ENCODE results near the gene DDX49. TPM values are rescaled to one million over a fixed set of nuclear protein-coding genes. Genes with fewer than 3 reads are reported as not detected.

DDX49 gene
- total RNA-seq, 4 donors from 2014 or later = 31.8 to 61.2 (median 35.5) TPM

GRCh38 chr19:18906605-18907519 lies 12.7 kb upstream of the DDX49 start:
- DNase-seq (ENCODE audit: low spot score in 2 of 2) = no peak
- Histone ChIP-seq H3K36me3 (peaks cover 0 to 95% (median 9%) of the 10 kb centered on the region in 3 donors), H3K27ac (no peak overlapping the region), H3K4me3 (no peak overlapping the region), H3K9me3 (no peaks in the 10 kb centered on the region), H3K4me1 (no peaks in the 10 kb centered on the region), H3K27me3 (no peaks in the 10 kb centered on the region)
- WGBS, 2 donors = 89 to 90% methylated on average over 19 to 36 of the region's 36 CpGs
- TF ChIP-seq POLR2A (IDR thresholded peaks at IDR 0.05) = no peak
- TF ChIP-seq CTCF (IDR thresholded peaks at IDR 0.05) = no peak
- TF ChIP-seq EP300 (IDR thresholded peaks at IDR 0.05) = no peak

GRCh38 chr19:18908917-18909619 lies 10.4 kb upstream of the DDX49 start:
- TF ChIP-seq POLR2A (IDR thresholded peaks at IDR 0.05) = no peak
- TF ChIP-seq EP300 (IDR thresholded peaks at IDR 0.05) = no peak
- TF ChIP-seq CTCF (IDR thresholded peaks at IDR 0.05) = no peak
- Histone ChIP-seq H3K36me3 (peaks cover 0 to 97% (median 16%) of the 10 kb centered on the region in 3 donors), H3K4me1 (no peaks in the 10 kb centered on the region), H3K4me3 (no peak overlapping the region), H3K27me3 (no peaks in the 10 kb centered on the region), H3K9me3 (no peaks in the 10 kb centered on the region), H3K27ac (no peak overlapping the region)
- no peak for DNase-seq (ENCODE audit: low spot score in 2 of 2)
- 86 to 89% methylated on average over 17 of the region's 17 CpGs for WGBS, 2 donors

GRCh38 chr19:18910010-18910409 lies 9.5 kb upstream of the DDX49 start:
- WGBS, 2 donors = 87 to 95% methylated on average over 8 to 10 of the region's 10 CpGs
- TF ChIP-seq EP300 (IDR thresholded peaks at IDR 0.05) (no peak), CTCF (IDR thresholded peaks at IDR 0.05) (no peak), POLR2A (IDR thresholded peaks at IDR 0.05) (no peak)
- Histone ChIP-seq H3K36me3 (peaks cover 0 to 97% (median 16%) of the 10 kb centered on the region in 3 donors), H3K4me1 (peaks cover 0 to 1% (median 0%) of the 10 kb centered on the region in 4 donors), H3K9me3 (no peaks in the 10 kb centered on the region), H3K4me3 (no peak overlapping the region), H3K27me3 (no peaks in the 10 kb centered on the region), H3K27ac (no peak overlapping the region)
- DNase-seq (ENCODE audit: low spot score in 2 of 2) = no peak

- Histone ChIP-seq H3K27me3 (no peaks in the 10 kb centered on the region), H3K4me1 (peaks cover 0 to 11% (median 0%) of the 10 kb centered on the region in 4 donors), H3K9me3 (no peaks in the 10 kb centered on the region), H3K36me3 (peaks cover 0 to 96% (median 16%) of the 10 kb centered on the region in 3 donors), H3K27ac (no peak overlapping the region), H3K4me3 (no peak overlapping the region)
- WGBS, 2 donors = 91 to 93% methylated on average over 18 to 19 of the region's 19 CpGs
- TF ChIP-seq EP300 (IDR thresholded peaks at IDR 0.05) = no peak
- DNase-seq (ENCODE audit: low spot score in 2 of 2) = no peak
Measured at GRCh38 chr19:18910801-18911436, 8.6 kb upstream of the DDX49 start.

DNA sequence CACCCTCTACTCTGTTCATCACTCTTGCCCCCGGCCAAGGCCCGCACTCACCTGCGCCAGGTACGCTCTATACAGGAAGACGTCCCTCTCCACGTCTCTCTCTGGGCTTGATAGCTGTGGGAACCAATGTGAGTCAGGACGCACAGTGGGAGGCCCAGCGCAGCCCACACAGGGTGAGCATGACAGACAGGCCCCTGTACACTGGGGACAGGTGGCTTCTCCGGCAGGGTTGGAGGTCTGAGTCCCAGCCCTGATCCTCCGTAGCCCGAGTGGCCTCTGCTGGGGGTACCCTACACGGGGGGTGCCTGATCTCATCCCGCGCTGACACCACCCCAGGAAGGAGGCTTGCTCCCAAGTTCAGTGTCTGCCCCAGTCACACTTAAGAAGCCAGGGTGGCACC lies 6.6 kb upstream of the DDX49 start:
- no peaks in the 10 kb centered on the region for H3K27me3 ChIP-seq
- H3K4me1 ChIP-seq = peaks cover 0 to 26% (median 4%) of the 10 kb centered on the region in 4 donors
- no peak overlapping the region for H3K4me3 ChIP-seq
- H3K9me3 ChIP-seq = no peaks in the 10 kb centered on the region
- no peak for DNase-seq (ENCODE audit: low spot score in 2 of 2)
- no peak for TF ChIP-seq POLR2A (IDR thresholded peaks at IDR 0.05)
- TF ChIP-seq CTCF (IDR thresholded peaks at IDR 0.05) = no peak
- no peak for TF ChIP-seq EP300 (IDR thresholded peaks at IDR 0.05)
- H3K27ac ChIP-seq = no peak overlapping the region
- 96 to 97% methylated on average over 11 to 14 of the region's 14 CpGs for WGBS, 2 donors
- H3K36me3 ChIP-seq = peaks cover 0 to 80% (median 7%) of the 10 kb centered on the region in 3 donors
